Ishikawa (cell line): ENCODE data around the gene ESR1.

Experiments used
- EP300 ChIP-seq: IDR thresholded peaks from 2 replicates; pipeline ENCODE4 v1.6.1; 2012; ENCODE audit warnings: borderline replicate concordance
- FOXM1 ChIP-seq: IDR thresholded peaks from 2 replicates; pipeline ENCODE4 v1.6.1; 2012; ENCODE audit warnings: low read depth, borderline replicate concordance
- NFIC ChIP-seq: IDR thresholded peaks from 2 replicates; pipeline ENCODE4 v1.6.1; 2012
- RAD21 ChIP-seq: IDR thresholded peaks from 2 replicates; pipeline ENCODE4 v1.6.1; 2012; ENCODE audit warnings: low read depth
- TAF1 ChIP-seq: IDR thresholded peaks from 2 replicates; pipeline ENCODE4 v1.6.1; 2012; ENCODE audit warnings: low read depth, mild to moderate bottlenecking
- TCF12 ChIP-seq: IDR thresholded peaks from 2 replicates; pipeline ENCODE4 v1.6.1; 2012; ENCODE audit warnings: low read depth
- YY1 ChIP-seq: IDR thresholded peaks from 2 replicates; pipeline ENCODE4 v1.6.1; 2012; ENCODE audit warnings: low read depth
- ZBTB7A ChIP-seq: IDR thresholded peaks from 2 replicates; pipeline ENCODE4 v1.6.1; 2012; ENCODE audit warnings: low read depth
- TF ChIP-seq, protein P1 (sequence below): IDR thresholded peaks from 2 replicates; pipeline ENCODE4 v1.6.1; 2012

- TF ChIP-seq EP300 (no peak), ZBTB7A (no peak), FOXM1 (no peak), TAF1 (no peak), RAD21 (no peak), TCF12 (no peak), NFIC (no peak), YY1 (no peak)
- TF ChIP-seq, protein P1, sequence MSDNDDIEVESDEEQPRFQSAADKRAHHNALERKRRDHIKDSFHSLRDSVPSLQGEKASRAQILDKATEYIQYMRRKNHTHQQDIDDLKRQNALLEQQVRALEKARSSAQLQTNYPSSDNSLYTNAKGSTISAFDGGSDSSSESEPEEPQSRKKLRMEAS = no peak
These were observed 347.3 kb downstream of the ESR1 start for GRCh38 chr6:152154559-152155356.
